Neural cell (in vitro differentiated cells): Measurements from ENCODE around the gene EFNA4.

Experiments used
- EP300 ChIP-seq: fragments of 450-650 bp; conservative IDR thresholded peaks from 2 replicates; pipeline ENCODE4 v1.6.1; 2014; ENCODE audit warnings: antibody characterized with exemption, mild to moderate bottlenecking, moderate library complexity; ENCODE audit not compliant: poor library complexity, severe bottlenecking
- EZH2 ChIP-seq: fragments of 200-600, 300-800 bp; shearing (Covaris generic), sonication (generic); IDR thresholded peaks from 2 replicates; pipeline ENCODE4 v1.6.1; 2014; ENCODE audit warnings: antibody characterized with exemption, low read length, borderline replicate concordance, mild to moderate bottlenecking; ENCODE audit not compliant: insufficient read depth, poor library complexity, severe bottlenecking
- MXI1 ChIP-seq: fragments of 450-650 bp; conservative IDR thresholded peaks from 2 replicates; pipeline ENCODE4 v1.6.1; 2014; ENCODE audit warnings: antibody characterized with exemption, mild to moderate bottlenecking; ENCODE audit not compliant: poor library complexity, severe bottlenecking
- POLR2AphosphoS5 ChIP-seq: IDR thresholded peaks from 2 replicates; pipeline ENCODE4 v1.6.1; 2012
- TF ChIP-seq, protein P1 (sequence below): fragments of 450-650 bp; IDR thresholded peaks from 2 replicates; pipeline ENCODE4 v1.5.1; 2014; ENCODE audit warnings: antibody characterized with exemption, mild to moderate bottlenecking, moderate library complexity; ENCODE audit not compliant: poor library complexity, severe bottlenecking

DNA sequence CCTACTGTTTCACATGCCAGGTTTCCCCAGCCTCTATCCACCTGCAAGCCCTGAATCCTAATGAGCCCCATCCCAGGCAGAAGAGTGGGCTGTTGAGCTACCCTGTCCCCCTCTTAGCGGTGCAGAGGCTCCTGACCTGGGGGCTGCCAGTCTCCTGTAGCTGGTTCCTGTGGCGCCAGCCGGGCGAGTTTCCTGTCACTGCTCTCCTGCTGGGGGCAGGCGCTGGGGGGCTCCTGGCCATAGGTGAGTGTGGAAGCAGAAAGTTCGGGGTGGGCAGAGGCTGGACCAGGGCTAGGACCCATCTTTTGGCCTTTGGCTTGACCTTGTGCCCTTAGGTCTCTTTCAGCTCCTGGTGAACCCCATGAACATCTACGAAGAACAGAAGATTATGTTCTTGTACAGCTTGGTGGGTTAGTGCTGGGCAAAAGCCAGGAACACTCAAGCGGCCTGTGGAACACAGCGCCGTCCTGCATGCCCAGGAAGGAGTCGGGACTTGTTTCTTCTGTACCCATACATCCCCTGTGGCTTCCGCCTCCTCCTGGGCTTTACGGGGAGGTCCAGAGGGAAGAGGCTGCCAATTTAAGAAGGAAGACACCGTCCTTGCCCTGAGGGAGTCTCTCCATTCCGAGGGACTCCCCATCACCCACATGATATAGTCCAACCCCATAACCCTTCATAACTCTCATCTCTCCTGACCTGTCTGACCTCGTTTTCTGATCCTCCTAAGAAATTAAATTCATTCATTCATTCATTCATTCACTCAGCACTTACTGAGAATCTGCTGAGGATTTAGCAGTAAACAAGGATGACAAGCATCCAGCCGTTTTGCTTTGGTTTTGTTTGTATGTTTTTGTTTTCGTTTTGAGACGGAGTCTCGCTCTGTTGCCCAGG, 29.0 kb upstream of the EFNA4 start:
- TF ChIP-seq, protein P1, sequence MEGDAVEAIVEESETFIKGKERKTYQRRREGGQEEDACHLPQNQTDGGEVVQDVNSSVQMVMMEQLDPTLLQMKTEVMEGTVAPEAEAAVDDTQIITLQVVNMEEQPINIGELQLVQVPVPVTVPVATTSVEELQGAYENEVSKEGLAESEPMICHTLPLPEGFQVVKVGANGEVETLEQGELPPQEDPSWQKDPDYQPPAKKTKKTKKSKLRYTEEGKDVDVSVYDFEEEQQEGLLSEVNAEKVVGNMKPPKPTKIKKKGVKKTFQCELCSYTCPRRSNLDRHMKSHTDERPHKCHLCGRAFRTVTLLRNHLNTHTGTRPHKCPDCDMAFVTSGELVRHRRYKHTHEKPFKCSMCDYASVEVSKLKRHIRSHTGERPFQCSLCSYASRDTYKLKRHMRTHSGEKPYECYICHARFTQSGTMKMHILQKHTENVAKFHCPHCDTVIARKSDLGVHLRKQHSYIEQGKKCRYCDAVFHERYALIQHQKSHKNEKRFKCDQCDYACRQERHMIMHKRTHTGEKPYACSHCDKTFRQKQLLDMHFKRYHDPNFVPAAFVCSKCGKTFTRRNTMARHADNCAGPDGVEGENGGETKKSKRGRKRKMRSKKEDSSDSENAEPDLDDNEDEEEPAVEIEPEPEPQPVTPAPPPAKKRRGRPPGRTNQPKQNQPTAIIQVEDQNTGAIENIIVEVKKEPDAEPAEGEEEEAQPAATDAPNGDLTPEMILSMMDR = no peak
- no peak for TF ChIP-seq EP300
- TF ChIP-seq MXI1 = no peak
- no peak for TF ChIP-seq EZH2
- no peak for TF ChIP-seq POLR2AphosphoS5
